GM18508 (cell line): ENCODE measurements around the gene RUNX2.

Source experiments
- ATAC-seq: cut with Tn5 transposase; IDR thresholded peaks from one replicate; pipeline ENCODE4 v1.9.1; 2021; ENCODE audit warnings: moderate number of reproducible peaks; ENCODE audit not compliant: insufficient read depth, unreplicated experiment

The RUNX2 gene

DNA sequence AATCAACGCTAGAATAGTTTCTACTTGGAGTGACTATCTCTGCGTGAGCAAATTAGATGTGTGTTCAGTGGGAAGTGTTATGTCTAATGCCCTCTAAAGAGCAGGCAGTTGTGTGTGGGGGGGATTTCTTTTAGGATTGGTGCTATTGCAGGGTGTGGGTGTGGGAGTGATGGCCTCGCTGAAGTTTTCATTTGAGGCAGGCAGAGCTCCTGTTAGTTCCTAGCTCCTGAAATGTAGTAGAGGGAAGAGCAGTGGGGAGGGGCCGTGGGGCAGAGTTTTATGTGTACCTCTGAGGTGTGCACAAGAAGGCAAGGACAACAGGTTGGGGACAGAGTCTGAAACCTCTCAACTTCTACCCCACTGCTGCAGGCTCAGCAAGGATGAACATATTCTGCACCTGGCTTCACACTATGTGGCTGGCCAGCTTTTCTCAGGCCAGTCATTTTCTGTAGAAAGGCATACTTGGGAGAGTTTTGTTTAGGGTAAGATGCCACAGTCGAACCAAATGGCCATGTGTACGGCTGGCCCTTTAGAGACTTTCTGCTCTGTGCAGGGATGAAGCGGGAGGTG, 278.8 kb downstream of the RUNX2 start:
- no peak for ATAC-seq

DNA sequence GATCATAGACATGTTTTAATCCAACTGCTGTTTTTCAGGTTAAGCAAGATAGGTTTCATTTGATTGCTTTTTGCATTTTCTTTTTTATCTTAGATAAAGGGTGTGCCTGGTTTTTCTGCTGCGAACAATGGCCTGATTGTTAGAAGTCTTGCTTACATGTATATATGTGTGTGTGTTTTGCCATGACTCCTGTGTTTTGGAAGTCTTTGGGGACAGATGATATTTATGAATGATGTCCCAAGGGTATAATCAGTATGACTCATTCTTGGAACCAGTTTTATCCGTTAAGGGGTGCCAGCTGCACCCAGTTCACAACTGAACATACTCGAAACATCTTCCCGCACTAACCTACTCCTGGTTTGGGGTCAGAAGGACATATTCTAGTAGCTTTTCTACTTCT, 279.7 kb downstream of the RUNX2 start:
- ATAC-seq = no peak

DNA sequence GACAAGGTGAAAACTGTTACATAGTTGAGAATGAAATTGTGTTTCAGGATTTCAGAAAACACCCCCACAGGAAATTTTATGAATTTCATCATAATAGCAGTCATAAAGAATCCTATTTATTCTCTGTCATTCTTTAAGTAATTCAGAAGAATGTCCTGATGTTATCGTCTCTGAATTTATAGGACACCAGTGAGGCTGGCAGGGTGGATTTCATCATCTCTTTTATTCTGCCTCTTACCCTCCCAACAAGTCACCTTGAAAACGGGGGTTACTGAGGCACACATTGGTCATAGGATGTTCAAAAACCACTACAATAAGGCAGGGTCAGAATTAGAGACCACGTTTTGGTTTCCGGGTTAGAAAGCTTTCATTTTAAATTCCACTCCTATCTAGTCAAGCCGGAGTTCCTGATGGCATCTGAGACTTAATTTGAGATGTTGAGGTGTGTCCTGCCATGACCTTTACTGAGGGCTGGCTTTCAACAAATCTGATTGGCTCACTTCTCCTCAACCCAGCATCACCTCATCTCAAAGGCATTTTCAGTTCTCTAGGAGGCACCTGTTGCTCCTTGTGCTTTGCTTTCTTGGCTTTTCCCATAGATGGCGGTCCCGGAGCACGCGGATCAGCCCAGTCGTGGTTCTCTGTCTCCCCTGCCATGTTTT, 280.3 kb downstream of the RUNX2 start:
- ATAC-seq = no peak

DNA sequence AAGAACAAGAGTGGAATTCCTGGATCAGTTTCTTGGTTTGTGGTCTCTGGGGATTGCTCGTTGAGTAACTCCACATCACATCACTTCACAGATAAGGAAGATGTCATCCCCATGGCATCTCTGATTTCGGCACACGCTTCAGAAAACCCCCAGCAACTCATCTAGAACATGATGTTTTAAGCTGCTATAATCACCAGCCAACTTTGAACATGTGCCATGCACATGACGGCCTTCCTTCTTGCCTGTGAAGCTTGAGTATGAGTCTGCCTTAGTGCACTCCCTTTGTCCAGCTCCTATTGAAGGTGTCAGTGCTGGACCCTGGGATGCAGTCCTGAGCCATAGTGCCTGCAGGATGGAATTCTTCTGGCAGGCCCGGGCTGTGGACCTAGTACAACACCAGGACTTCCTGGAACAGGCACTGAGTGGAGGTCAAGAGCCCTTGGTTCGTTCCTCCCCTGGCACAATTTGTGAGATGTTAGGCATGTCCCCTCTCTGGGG, 281.1 kb downstream of the RUNX2 start:
- no peak for ATAC-seq

DNA sequence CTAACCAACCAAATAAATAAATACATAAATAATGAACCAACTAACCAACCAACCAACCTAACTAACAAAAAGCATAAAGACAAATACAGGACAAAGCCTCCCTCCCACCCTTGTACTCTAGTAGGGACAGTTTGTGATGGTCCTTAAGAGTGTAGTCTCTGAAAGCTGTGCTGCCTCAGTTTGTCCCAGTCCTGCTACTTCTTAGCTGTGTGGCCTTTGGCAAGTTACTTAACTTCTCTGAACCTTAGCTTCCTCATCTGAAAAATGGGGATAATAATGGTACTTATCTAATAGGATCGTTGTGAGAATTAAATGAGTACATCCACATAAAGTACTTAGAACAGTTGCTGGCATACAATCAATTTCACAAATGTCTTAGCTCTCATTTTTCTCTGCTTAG, 282.2 kb downstream of the RUNX2 start:
- ATAC-seq = no peak

DNA sequence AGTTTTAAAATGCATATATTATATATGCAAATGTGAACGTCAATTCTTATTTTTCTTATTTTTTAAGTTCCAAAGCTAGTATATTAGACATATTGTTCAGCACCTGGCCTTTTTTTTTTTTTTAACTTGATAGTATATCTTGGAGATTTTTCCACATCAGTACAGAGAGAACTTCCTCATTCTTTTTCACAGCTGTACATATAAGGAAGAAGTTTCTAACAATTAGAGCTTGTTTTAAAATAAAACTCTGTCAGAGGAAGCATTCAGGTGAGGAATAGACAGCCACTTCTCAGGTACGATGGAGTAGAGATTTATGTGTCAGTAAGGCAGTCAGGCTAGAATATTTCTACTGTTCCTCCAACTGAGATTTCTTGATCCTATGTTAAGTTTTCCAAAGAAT, 282.7 kb downstream of the RUNX2 start:
- ATAC-seq = no peak

DNA sequence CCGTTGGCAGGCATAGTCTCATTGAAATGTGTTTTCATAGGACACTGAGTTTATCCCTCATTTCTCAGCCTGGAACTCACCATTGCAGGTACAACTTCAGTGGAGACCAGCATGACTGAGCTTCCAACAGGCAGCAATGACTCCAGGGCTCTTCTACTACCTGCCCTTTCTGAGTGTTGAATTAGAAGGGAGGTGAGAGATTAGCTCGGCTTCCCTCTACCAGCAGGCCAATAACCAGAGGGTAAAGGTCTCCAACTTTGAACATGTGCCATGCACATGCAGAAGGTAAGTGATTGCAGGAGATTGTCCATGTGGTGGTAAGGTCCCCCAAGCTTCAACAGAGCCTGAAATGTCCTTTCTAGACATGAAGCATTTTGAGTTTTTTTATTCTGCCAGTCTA, 283.4 kb downstream of the RUNX2 start:
- ATAC-seq = no peak

DNA sequence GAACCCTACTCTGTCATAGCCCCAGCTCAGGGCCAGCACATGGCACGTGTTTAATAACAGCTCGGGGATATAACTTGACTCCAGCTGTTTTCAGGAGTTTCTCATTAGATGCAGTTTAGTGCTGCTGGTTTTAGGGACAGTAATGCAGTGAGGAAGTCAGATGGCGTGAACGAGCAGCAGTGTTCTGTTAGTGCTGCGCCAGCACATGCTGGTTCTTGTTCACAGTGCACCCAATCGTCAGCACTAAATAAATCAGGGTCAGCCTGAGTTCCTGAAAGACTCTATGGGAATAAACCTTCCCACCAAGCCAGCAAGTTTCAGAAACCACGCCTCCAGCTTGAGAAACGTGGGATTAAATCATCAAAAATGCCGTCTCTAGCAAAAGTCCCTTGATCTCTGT, 285.5 kb downstream of the RUNX2 start:
- ATAC-seq = no peak

DNA sequence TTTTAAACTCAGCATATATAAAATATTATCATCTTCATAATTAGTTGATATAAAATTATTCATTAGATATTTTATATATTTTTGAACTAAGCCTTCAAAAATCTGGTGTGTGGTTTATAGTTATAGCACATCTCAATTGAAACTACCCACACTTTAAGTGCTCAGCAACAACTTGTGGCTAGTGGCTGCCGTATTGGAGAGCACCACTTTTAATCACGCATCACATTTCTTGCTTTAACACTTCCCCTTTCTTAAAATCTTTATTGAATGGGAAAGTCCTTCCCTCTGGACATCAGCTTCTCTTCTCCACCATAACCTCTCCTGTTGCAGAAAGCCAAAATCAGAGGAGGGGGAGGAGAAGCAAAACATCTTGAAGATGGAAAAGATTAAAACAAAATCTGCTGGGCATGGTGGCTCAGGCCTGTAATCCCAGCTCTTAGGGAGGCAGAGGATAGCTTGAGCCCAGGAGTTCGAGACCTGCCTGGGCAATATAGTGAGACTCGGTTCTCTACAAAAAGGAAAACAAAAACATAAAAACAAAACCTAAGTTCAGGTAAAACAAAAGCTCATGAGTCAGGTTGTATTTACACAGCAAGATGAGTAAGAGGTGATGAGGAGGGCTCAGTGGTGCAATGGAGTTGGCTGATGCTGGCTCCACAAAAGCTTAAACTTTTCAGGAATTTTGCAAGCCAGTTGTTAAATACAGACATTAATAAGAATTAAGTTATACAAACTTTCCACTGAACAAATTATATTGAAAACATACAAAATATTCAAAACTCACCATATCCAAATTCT, 286.6 kb downstream of the RUNX2 start:
- no peak for ATAC-seq

DNA sequence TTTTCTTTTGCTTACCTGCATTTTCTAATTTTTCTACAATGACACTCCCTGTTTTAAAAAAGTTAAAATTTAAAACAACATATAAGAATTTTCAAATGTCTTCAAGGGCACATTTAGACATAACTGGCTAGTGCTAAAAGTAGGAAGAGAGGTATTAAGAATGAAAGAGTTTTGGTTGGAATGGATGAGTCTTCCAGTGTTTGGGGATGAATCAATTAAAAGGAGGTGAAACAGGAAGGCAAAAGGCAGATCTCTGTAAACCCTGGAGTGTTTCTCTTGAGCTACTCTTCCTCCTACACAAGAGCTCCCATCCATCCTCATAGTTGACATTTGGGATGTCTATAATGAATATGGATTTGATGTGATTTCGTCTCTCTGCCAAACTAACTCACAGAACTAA, 288.1 kb downstream of the RUNX2 start:
- ATAC-seq = no peak

DNA sequence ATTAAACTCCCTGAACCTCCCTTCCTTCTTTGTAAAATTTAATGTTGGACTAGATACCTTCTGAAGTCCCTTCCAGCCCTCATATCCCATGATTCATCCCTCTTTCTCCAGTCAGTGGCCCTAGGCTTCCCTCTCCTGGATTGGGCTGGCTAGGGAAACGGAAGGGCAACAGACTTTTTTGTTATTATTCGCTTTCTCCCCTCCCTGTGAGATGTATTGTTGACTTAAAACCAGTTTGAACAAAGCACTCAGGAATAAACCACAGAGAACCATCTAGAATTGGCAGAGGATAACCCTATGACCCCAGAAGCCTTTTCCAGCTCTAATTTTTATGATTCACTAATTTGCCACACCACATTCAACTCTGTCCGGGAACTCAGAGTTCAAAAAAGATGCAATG, 289.3 kb downstream of the RUNX2 start:
- ATAC-seq = no peak

DNA sequence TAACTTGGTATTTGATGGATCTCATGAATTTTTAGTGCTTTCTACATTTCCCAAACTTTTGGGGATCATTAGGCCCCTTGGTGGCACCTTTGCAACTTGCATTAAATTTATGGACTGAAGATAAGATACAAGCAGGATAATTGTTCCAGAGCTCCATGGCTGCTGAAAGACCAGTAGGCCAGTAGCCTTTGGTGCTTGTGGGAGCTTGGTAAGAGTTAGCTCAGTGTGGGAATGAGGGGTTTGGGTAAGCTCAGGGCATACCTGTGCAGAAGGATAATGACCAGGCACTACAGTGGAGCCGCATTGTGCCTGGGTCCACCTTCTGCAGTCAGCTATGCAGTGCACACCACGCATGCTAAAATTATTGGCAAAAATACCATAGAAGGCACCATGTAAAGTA, 290.1 kb downstream of the RUNX2 start:
- no peak for ATAC-seq

DNA sequence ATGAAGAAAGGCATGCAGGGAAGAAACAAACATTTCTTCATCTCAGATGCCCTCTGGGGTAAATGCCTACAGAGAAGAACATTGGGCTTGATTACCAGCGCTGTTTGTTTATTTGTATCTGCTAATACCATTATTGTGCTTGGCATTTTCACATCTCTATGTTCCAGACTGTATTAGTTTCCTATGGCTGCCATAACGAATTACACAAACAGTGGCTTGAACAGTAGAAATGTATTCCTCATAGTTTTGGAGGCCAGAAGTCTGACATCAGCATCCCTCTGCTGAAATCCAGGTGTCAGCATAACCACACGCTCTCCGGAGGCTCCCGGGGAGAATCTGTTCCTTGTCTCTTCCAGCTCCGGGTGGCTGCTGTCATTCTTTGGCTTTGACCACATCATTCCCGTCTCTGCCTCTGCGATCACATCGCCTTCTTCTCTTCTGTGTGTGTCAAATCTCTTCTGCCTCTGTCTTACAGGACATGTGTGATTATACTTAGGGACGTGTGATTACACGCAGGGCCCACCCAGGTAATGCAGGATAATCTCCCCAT, 291.2 kb downstream of the RUNX2 start:
- no peak for ATAC-seq

DNA sequence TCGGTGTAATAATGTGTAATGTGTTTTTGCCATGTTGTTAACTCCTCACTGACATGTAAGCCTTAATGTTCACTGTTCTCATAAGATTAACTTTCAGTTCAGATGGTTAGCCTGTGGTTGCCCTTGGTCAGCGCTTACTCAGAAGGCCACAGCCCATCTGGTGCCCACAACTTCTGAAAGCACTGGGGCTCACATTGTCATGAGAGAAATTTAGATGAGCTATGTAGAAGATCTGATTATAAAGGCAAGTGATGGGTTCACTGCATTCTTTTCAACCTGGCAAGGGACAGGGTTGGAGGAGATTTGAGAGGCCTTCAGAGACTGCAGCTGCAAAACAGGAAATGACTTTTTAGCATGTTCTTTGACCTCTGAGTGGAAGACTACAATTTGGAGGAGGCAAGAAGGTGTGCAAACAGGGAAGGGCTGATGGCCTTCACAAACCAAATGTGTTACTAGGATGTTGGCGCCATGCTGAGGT, 291.9 kb downstream of the RUNX2 start:
- ATAC-seq = no peak

DNA sequence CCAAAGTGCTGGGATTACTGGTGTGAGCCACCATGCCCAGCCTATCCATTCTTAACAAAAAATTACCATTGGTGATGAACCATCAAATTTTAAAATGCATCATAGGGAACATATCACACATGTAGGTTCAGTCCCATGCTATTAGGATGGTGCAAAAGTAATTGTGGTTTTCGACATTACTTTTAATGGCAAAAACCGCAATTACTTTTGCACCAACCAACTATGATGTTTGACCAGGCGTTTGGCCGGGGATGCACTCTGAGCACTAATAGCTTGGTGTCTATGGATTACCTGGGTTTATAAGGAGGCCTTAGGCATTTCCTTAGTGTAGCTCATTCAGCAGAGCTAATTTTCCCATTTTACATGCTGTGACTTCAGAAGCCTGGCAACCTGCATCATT, 296.1 kb downstream of the RUNX2 start:
- ATAC-seq = no peak

DNA sequence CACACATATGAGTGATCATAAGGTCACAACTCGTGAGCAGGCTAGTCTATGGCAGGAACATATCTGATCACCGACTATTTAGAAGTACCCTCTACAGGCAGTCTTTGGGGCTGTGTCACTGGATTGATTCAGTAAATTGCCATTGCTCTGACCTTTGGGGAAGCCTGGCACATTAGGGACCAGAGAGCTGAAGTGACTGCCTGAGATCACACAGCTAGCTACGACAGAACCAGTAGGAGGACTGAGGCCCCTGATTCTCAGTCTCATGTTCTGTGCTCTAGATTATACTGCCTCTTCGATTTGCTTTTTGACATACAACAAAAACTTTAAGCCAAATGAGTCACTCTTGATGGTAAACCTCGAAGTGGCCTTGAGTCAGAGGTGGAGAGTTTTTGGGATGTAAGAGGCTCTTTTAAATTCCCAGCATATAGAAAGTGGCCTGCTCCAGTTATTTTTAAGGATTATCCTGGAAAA, 297.1 kb downstream of the RUNX2 start:
- ATAC-seq = no peak

DNA sequence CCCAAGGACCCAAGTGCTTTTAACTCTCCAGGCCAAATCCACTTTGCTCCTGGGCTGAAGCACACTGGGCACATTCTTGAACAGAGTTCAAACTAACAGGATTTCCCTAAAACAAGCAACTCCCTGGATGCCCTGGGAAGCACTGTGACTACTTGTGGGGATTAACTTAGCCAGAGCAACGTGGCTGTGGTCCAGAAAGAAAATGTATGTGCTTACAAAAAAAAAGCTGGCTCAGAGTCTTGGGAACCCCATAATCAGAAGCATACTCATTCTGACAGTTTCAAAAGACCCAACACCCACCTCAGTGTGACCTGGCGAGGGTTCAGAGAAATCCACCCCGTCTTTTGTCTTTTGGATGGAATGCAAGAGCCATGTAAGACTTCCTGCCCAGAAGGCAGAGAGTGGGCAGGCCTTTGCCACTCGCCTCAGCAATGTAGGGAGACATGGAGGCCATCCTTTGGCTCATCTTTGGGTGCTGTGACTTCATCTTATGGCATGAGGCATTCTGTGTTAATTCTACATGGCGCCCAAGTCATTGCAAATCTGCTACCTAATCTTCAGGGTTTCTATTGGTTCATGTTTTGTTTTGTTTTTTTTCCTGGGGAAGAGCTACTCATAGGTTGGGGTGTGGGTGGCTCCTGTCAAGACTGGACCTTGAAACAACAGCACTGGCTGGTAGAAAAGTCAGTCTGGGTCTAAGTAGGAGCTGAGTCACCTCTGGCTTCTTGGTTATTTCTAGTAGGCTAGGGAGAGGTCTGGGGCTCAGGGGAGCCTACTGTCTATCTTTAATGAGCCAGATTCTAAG, 298.2 kb downstream of the RUNX2 start:
- ATAC-seq = no peak

DNA sequence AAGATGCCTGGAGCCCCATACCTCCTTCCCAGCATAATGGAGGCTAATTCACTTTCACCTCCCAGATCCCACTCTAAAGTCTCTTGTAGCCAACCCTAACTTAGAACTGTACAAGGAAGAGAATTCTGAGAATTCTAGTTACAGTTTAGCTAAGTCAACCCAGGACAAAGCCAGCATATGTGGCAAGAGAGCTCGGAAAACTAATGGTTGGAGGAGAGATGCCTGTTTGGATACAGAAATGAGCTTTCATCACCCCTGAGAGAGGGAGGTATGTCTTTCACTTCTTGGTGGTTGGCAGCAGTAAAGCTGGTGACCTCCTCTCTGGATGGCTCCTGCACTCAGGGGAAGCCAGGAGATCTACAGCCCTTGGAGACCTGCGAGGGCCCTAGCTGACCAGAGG, 302.2 kb downstream of the RUNX2 start:
- ATAC-seq = no peak

DNA sequence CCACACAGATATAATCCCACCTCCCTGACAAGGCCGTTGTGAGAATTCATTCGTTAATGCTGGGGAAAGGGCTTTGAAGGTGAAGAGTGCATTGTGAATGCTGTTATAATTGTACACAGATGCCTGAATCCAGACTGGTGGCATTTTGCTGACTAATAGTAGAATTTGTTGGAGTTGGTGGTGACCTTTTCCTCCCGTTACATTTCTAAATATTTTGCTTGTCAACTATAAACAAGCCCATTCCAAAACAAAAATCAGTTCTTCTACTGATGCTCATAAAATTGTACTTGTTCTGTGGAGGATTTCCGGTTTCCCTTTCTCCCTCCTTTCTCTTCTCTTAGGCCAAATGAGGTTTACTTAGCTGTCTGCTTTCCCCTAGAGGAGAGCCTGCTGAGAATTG, 302.7 kb downstream of the RUNX2 start:
- ATAC-seq = no peak

DNA sequence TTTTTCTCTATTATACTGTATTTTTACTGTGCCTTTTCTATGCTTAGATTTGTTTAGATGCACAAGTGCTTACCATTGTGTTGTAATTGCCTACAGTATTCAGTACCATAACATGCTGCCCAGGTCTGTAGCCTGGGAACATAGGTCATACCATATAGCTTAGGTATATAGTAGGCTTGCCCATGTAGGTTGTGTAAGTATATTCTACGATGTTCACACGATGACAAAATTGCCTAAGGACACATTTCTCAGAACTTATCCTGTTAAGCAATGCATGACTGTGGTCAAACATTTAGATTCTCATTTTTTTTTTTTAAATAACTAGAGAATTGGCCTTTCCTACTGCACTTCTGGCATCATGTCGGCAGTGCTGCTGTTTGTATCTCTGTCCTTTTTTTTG, 303.3 kb downstream of the RUNX2 start:
- no peak for ATAC-seq
